NCI-H187 (cell line): ENCODE measurements around the gene CHCHD3.
"Not testable (repeated sequence)": the region's sequence is repeated elsewhere in the genome, so short reads cannot be mapped to it uniquely, and the experiment has no call there.

Source experiments
- DNase-seq, 2 experiments: peaks; one replicate each; lab custom pipeline; 2025; lab: John Stamatoyannopoulos, UW

Gene CHCHD3

GRCh38 chr7:132953468-132953867 lies 128.4 kb downstream of the CHCHD3 start:
- no peak for DNase-seq

GRCh38 chr7:132950725-132951124 lies 131.2 kb downstream of the CHCHD3 start:
- DNase-seq, result no peak

- DNase-seq, result no peak
Observed at GRCh38 chr7:132947011-132947410, 134.9 kb downstream of the CHCHD3 start.

- no peak for DNase-seq
Observed at GRCh38 chr7:132944774-132945173, 137.1 kb downstream of the CHCHD3 start.

- DNase-seq, result no peak
Observed at GRCh38 chr7:132943645-132944044, 138.2 kb downstream of the CHCHD3 start.

- no peak for DNase-seq
Observed at GRCh38 chr7:132942701-132943100, 139.2 kb downstream of the CHCHD3 start.

GRCh38 chr7:132941905-132942304 lies 140.0 kb downstream of the CHCHD3 start:
- no peak for DNase-seq

- DNase-seq, result no peak
Observed at GRCh38 chr7:132941428-132941827, 140.5 kb downstream of the CHCHD3 start.

- DNase-seq, result no peak
Observed at GRCh38 chr7:132940084-132940483, 141.8 kb downstream of the CHCHD3 start.

GRCh38 chr7:132939495-132939894 lies 142.4 kb downstream of the CHCHD3 start:
- no peak for DNase-seq

GRCh38 chr7:132937286-132937685 lies 144.6 kb downstream of the CHCHD3 start:
- DNase-seq, result no peak

- DNase-seq, result no peak
Observed at GRCh38 chr7:132935608-132936007, 146.3 kb downstream of the CHCHD3 start.

- DNase-seq, result no peak
Observed at GRCh38 chr7:132934017-132934416, 147.9 kb downstream of the CHCHD3 start.

- no peak for DNase-seq
Observed at GRCh38 chr7:132933072-132933458, 148.8 kb downstream of the CHCHD3 start.

- no peak for DNase-seq
Observed at GRCh38 chr7:132932296-132933071, 149.4 kb downstream of the CHCHD3 start.

- DNase-seq, result no peak
Observed at GRCh38 chr7:132930881-132931280, 151.0 kb downstream of the CHCHD3 start.

- not testable (repeated sequence) for DNase-seq
Observed at GRCh38 chr7:132929944-132930343, 151.9 kb downstream of the CHCHD3 start.

GRCh38 chr7:132919771-132920170 lies 162.1 kb downstream of the CHCHD3 start:
- no peak for DNase-seq

GRCh38 chr7:132915647-132916046 lies 166.2 kb downstream of the CHCHD3 start:
- no peak for DNase-seq

- DNase-seq, result no peak
Observed at GRCh38 chr7:132910657-132911056, 171.2 kb downstream of the CHCHD3 start.

GRCh38 chr7:132907380-132907940 lies 174.4 kb downstream of the CHCHD3 start:
- DNase-seq, result no peak

GRCh38 chr7:132906193-132906835 lies 175.6 kb downstream of the CHCHD3 start:
- no peak for DNase-seq

GRCh38 chr7:132905136-132905535 lies 176.8 kb downstream of the CHCHD3 start:
- not testable (repeated sequence) for DNase-seq
